RWPE2 (cell line): Measurements from ENCODE around the gene RSPRY1.
A peak's percentile ranks its signal among the peaks of the same experiment; 100 is the strongest.
"Not testable (repeated sequence)": the region's sequence is repeated elsewhere in the genome, so short reads cannot be mapped to it uniquely, and the experiment has no call there.

Experiments
- ATAC-seq: fragments of 200-7000 bp; cut with Tn5 transposase; 3 replicates; pipeline ENCODE4 v1.9.1; 2021; ENCODE audit warnings: low read depth
- DNase-seq: peaks from one replicate; pipeline ENCODE4 v3.0.0-alpha.2; 2020; ENCODE audit warnings: low spot score
- H3K27ac ChIP-seq: fragments of 450-650 bp; 2 replicates; pipeline ENCODE4 v1.5.1; 2017; ENCODE audit warnings: mild to moderate bottlenecking; ENCODE audit not compliant: poor library complexity, severe bottlenecking
- H3K27me3 ChIP-seq: fragments of 250-450 bp; sonication (Bioruptor Pico); 2 replicates; pipeline ENCODE4 v1.5.1; 2021; ENCODE audit warnings: mild to moderate bottlenecking, moderate library complexity; ENCODE audit not compliant: insufficient read depth, poor library complexity, severe bottlenecking
- H3K36me3 ChIP-seq: fragments of 250-450 bp; sonication (Bioruptor Pico); 2 replicates; pipeline ENCODE4 v1.5.1; 2020; ENCODE audit warnings: low read depth, mild to moderate bottlenecking, moderate library complexity
- H3K4me1 ChIP-seq: fragments of 250-450 bp; sonication (Bioruptor Pico); 2 replicates; pipeline ENCODE4 v1.5.1; 2021; ENCODE audit warnings: mild to moderate bottlenecking, moderate library complexity; ENCODE audit not compliant: insufficient read depth, poor library complexity, severe bottlenecking
- H3K4me3 ChIP-seq: fragments of 250-450 bp; sonication (Bioruptor Pico); 2 replicates; pipeline ENCODE4 v1.5.1; 2021; ENCODE audit warnings: mild to moderate bottlenecking, moderate library complexity; ENCODE audit not compliant: severe bottlenecking
- H3K9me3 ChIP-seq: fragments of 250-450 bp; sonication (Bioruptor Pico); 2 replicates; pipeline ENCODE4 v1.5.1; 2021; ENCODE audit warnings: mild to moderate bottlenecking, moderate library complexity; ENCODE audit not compliant: severe bottlenecking
- TF ChIP-seq, protein P1 (sequence below): fragments of 450-650 bp; IDR thresholded peaks from one replicate; pipeline ENCODE4 v1.5.1; 2017; ENCODE audit warnings: mild to moderate bottlenecking, moderate library complexity; ENCODE audit not compliant: poor library complexity, severe bottlenecking

The RSPRY1 gene

DNA sequence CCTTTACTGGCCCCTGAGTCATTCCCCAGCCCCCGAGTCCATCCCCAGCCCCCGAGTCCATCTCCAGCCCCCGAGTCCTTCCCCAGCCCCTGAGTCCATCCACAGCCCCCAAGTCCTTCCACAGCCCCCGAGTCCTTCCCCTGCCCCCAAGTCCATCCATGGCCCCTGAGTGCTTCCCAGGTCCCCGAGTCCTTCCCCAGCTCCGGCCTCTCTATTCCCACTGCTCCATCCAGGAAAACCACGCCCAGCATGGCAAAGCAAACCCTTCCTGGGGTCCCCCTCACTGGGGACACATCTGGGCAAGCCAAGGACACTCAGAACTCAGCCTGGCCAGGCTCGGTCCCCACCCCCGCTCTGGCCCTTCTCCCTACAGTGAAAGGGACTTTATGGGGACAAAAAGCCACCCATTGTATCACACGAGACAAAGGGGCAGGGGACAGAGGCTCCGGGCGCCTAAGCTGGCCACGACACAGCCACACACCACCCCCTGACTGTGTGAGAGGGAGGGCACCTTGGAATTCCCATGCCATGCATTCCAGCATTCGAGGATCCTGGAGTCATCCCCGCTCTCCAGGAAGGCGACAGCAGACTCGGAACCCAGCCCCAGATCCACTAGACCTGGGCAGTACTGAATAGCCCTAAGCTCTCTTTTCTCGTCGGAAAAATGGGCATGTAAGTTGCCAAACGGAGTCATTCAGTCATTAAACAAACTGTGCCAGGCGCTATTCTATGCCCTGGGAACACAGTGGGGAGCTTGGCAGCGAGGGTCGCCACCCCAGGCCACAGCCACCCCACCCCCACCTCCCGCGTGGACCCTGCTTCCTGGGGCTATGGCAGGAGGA, 84.3 kb downstream of the RSPRY1 start:
- Histone ChIP-seq H3K36me3 (no peaks in the 10 kb centered on the region), H3K27me3 (no peaks in the 10 kb centered on the region), H3K9me3 (no peaks in the 10 kb centered on the region), H3K4me1 (peaks cover 17% of the 10 kb centered on the region), H3K27ac (no peak overlapping the region), H3K4me3 (no peak overlapping the region)
- TF ChIP-seq, protein P1, sequence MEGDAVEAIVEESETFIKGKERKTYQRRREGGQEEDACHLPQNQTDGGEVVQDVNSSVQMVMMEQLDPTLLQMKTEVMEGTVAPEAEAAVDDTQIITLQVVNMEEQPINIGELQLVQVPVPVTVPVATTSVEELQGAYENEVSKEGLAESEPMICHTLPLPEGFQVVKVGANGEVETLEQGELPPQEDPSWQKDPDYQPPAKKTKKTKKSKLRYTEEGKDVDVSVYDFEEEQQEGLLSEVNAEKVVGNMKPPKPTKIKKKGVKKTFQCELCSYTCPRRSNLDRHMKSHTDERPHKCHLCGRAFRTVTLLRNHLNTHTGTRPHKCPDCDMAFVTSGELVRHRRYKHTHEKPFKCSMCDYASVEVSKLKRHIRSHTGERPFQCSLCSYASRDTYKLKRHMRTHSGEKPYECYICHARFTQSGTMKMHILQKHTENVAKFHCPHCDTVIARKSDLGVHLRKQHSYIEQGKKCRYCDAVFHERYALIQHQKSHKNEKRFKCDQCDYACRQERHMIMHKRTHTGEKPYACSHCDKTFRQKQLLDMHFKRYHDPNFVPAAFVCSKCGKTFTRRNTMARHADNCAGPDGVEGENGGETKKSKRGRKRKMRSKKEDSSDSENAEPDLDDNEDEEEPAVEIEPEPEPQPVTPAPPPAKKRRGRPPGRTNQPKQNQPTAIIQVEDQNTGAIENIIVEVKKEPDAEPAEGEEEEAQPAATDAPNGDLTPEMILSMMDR = no peak
- ATAC-seq = no peak
- no peak for DNase-seq

DNA sequence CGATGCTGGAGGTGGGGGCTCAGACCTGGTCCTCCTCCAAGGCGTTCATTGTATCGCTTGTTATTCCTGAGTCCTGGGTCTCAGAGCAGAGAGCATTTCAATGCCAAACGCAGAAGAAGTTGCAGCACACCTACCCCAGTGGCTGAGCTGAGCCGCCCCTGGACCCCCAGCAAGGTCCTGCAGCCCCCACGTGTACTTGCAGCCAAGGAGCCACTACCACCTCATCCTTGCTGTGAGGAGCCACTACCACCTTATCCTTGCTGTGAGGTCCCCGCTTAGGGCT, 84.9 kb downstream of the RSPRY1 start:
- no peak overlapping the region for H3K27ac ChIP-seq
- TF ChIP-seq, protein P1 = no peak
- H3K4me1 ChIP-seq = peaks cover 16% of the 10 kb centered on the region
- no peaks in the 10 kb centered on the region for H3K27me3 ChIP-seq
- no peaks in the 10 kb centered on the region for H3K36me3 ChIP-seq
- ATAC-seq = no peak
- no peaks in the 10 kb centered on the region for H3K9me3 ChIP-seq
- no peak for DNase-seq
- H3K4me3 ChIP-seq = no peak overlapping the region

DNA sequence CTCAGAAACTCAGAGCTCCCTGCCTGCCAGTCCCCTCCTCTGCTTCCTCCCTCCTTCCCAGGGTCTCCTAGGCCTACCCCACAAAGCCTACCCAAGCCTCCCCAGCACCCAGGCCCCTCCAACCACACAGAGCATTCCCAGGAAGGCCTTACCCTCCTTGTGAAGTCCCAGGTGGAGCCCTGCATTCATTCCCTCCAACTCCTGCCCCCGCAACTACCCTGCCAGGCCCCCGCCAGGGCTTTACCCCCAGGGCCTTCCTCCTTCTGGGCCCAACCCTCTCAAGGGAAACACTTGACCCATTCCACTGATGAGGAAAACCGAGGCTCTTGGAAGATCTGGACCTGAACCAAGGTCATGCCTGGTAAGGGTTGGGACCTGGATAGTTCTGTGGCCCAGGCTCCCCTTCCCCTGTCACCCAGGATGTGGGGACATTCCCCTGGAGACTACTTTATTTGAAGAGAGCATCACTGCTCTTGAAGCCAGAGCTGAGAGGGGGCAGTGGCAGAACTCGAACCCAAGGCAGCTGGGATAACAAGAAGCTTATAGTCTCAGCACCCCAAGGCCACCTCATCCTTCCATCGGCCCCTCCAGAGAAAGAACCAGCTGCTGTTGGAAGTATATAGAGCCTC, 85.9 kb downstream of the RSPRY1 start:
- Histone ChIP-seq H3K4me3 (no peak overlapping the region), H3K4me1 (peaks cover 17% of the 10 kb centered on the region), H3K27me3 (no peaks in the 10 kb centered on the region), H3K36me3 (no peaks in the 10 kb centered on the region), H3K27ac (no peak overlapping the region), H3K9me3 (no peaks in the 10 kb centered on the region)
- TF ChIP-seq, protein P1 = no peak
- no peak for ATAC-seq
- DNase-seq = no peak

DNA sequence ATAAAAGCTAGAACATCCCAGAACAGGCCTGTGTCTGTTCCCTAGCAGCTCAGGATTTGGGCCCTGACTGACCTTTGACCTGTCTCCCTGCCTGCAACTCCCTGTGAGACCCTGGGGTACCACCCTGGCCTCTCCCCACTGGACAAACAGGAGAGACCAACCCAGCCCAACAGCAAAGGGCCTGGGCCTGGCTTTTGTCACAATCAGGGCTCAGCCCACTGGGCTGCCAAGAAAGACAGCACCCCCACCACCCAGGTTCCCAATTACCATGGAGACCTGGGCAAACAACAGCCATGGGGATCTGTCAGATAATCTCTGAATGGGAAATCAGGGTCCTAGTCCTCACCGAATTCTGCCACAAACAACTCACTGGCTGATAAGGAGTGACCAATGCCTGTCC, 87.2 kb downstream of the RSPRY1 start:
- H3K4me1 ChIP-seq = peaks cover 26% of the 10 kb centered on the region
- H3K27me3 ChIP-seq = no peaks in the 10 kb centered on the region
- TF ChIP-seq, protein P1 = no peak
- H3K4me3 ChIP-seq = no peak overlapping the region
- no peak overlapping the region for H3K27ac ChIP-seq
- no peaks in the 10 kb centered on the region for H3K9me3 ChIP-seq
- DNase-seq = no peak
- no peak for ATAC-seq
- no peaks in the 10 kb centered on the region for H3K36me3 ChIP-seq

DNA sequence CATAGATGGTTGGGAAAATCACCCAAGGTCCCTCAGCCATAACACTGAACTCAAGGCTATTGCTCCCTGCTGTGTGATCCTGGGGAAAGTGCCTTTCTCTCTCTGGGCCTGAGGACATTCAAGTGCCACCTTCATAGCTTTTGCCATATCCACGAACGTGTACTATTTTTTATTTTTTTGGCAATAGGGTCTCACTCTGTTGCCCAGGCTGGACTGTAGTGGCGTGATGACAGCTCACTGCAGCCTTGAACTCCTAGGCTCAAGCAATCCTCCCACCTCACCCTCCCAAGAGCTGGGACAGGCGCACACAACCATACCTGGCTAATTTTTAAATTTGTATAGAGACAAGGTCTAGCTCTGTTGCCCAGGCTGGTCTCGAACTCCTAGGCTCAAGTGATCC, 87.7 kb downstream of the RSPRY1 start:
- ATAC-seq (no peak), DNase-seq (no peak)
- Histone ChIP-seq H3K27ac (no peak overlapping the region), H3K4me1 (peaks cover 30% of the 10 kb centered on the region), H3K36me3 (no peaks in the 10 kb centered on the region), H3K4me3 (no peak overlapping the region), H3K27me3 (no peaks in the 10 kb centered on the region), H3K9me3 (no peaks in the 10 kb centered on the region)
- TF ChIP-seq, protein P1 = no peak

DNA sequence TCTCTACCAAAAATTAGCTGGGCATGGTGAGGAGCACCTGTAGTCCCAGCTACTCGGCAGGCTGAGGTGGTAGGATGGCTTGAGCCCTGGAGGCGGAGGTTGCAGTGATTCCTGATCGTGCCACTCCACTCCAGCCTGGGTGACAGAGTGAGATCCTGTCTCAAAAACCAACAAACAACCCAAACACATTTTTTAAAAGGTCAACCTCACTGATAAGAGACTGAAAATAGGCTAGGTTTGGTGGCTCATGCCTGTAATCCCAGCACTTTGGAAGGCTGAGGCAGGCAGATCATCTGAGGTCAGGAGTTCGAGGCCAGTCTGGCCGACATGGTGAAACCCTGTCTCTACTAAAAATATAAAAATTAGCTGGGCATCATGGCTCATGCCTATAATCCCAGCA, 89.8 kb downstream of the RSPRY1 start:
- peak overlapping the region; percentile 97 for H3K27ac ChIP-seq
- H3K4me1 ChIP-seq = peaks cover 41% of the 10 kb centered on the region
- ATAC-seq = not testable (repeated sequence)

More for the DNA sequence above, 89.8 kb downstream of the RSPRY1 start:
- not testable (repeated sequence) for H3K27me3 ChIP-seq, DNase-seq, H3K9me3 ChIP-seq, H3K36me3 ChIP-seq, H3K4me3 ChIP-seq
